GM12892 (cell line): ENCODE data around the gene DNAJC18.

Source experiments
- POLR2A ChIP-seq: IDR thresholded peaks from 2 replicates; pipeline ENCODE4 v1.6.1; 2011; ENCODE audit warnings: low read depth, low read length, control low read depth
- POLR2AphosphoS5 ChIP-seq: IDR thresholded peaks from 2 replicates; pipeline ENCODE4 v1.6.1; 2011; ENCODE audit warnings: low read depth, low read length, control low read depth

- no peak for TF ChIP-seq POLR2A
- TF ChIP-seq POLR2AphosphoS5: no peak
These were observed 9.3 kb downstream of the DNAJC18 start for GRCh38 chr5:139430015-139430414.
